Measurements from ENCODE around the gene FSTL3. TPM values are rescaled to one million over a fixed set of nuclear protein-coding genes. Genes with fewer than 3 reads are reported as not detected.

Gene FSTL3
- total RNA-seq, 1 donor: 49.2 TPM

DNA sequence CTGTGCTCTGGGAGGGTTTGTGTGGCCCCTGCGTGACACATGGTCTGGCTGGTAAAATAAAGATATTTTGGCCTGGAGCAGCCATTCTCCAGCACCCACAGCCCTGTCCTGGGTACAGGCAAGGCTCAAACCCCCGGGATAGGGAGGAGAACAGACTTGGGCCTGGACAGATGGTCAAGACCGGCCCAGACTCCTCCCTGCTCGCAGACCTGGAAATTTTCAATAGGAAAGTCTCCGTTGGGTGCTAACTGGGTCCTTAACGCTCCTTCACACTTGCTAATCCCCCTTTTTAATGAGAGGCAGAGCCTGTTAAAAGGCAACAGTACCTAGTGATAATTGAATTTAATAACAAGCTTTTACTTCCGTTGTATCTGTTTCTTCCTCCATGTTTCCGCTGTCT, 35.1 kb downstream of the FSTL3 start:
- H3K4me3 ChIP-seq (ENCODE audit: low read depth, low read length): no peak overlapping the region
- no peak for DNase-seq (ENCODE audit: low read depth)
- TF ChIP-seq, protein P1, sequence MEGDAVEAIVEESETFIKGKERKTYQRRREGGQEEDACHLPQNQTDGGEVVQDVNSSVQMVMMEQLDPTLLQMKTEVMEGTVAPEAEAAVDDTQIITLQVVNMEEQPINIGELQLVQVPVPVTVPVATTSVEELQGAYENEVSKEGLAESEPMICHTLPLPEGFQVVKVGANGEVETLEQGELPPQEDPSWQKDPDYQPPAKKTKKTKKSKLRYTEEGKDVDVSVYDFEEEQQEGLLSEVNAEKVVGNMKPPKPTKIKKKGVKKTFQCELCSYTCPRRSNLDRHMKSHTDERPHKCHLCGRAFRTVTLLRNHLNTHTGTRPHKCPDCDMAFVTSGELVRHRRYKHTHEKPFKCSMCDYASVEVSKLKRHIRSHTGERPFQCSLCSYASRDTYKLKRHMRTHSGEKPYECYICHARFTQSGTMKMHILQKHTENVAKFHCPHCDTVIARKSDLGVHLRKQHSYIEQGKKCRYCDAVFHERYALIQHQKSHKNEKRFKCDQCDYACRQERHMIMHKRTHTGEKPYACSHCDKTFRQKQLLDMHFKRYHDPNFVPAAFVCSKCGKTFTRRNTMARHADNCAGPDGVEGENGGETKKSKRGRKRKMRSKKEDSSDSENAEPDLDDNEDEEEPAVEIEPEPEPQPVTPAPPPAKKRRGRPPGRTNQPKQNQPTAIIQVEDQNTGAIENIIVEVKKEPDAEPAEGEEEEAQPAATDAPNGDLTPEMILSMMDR (IDR thresholded peaks at IDR 0.05; ENCODE audit: insufficient read depth, low read depth, low read length): no peak

DNA sequence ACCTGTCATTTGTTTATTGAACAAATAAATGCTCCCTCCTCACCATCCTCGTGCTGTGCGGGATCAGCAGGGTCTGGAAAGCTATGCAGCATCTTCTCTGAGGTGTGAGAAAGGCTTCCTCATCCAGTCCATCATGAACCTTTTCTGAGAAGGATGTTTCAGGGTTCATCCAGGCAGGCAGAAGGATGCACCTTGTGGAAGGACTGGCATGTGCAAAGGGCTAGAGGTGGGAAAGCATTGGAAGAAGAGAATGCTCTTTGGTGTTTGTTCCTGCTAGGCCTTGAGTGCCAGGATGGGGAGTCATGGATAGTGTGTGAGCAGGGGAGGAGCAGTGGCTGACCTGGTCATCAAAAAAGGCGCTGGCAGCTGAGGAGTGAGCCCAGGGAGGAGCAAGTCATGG, 39.2 kb downstream of the FSTL3 start:
- TF ChIP-seq, protein P1 (IDR thresholded peaks at IDR 0.05; ENCODE audit: insufficient read depth, low read depth, low read length): no peak
- no peak for DNase-seq (ENCODE audit: low read depth)
- no peak overlapping the region for H3K4me3 ChIP-seq (ENCODE audit: low read depth, low read length)

DNA sequence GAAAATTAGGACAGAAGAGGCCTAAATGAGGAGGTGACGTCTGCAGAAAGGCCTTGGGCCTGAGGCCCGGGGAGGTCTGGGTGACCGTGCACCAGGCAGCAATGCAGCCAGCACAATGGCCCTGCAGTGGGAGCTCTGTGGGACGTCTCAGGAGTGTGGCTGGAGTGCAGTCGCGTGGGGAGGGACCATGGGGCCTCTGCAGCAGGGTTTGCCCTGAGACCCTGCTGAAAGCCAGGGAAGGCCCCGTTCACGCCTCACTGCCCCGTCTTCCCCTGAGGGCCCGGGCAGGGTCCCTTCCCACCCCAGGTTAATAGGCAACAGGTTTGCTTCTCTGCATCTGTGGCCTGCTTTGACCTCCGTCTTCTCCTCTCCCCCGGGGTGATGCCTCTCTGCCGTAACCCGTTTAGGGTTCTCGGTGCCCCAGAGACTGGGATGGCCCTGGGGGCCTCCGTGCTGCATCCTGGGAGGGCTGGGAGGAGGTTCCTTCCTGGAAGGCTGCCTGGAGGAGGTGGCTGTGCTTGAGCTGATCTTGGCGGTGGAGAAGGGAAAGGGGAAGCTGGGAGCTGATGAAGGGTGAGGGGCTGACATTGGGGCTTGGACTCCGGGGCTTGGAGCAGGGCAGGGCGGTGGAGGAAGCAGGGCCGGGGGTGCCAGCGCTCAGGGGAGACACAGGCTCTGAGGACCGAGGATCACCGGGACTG, 42.2 kb downstream of the FSTL3 start:
- no peak overlapping the region for H3K4me3 ChIP-seq (ENCODE audit: low read depth, low read length)
- no peak for DNase-seq (ENCODE audit: low read depth)
- TF ChIP-seq, protein P1 (IDR thresholded peaks at IDR 0.05; ENCODE audit: insufficient read depth, low read depth, low read length): no peak

DNA sequence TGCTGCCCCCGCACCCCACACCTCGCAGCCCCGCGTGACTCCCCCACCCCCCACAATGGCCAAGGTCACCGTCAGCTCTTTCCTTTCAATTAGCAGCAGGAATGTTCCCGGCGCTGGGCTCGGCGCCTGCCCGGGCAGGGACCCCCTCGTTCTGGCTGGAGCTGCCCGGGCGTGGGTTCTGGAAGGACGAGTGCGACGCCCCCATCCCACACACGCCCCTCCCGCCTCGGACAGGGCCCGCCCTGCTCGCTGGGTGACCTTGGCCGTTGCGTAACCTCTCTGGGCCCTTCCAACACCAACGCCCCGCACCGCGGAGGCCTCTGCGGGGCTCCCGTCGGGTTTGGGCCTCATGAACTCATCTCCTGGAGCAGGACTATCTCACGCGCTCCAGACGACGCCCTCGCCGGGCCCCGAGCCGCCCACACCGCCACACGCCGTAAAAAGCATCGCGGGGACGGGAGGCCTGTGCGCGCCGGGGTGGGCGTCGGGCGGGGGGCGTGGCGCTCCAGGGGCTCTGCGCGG, 42.9 kb downstream of the FSTL3 start:
- no peak overlapping the region for H3K4me3 ChIP-seq (ENCODE audit: low read depth, low read length)
- TF ChIP-seq, protein P1 (IDR thresholded peaks at IDR 0.05; ENCODE audit: insufficient read depth, low read depth, low read length): no peak
- peak; percentile 63 for DNase-seq (ENCODE audit: low read depth)

DNA sequence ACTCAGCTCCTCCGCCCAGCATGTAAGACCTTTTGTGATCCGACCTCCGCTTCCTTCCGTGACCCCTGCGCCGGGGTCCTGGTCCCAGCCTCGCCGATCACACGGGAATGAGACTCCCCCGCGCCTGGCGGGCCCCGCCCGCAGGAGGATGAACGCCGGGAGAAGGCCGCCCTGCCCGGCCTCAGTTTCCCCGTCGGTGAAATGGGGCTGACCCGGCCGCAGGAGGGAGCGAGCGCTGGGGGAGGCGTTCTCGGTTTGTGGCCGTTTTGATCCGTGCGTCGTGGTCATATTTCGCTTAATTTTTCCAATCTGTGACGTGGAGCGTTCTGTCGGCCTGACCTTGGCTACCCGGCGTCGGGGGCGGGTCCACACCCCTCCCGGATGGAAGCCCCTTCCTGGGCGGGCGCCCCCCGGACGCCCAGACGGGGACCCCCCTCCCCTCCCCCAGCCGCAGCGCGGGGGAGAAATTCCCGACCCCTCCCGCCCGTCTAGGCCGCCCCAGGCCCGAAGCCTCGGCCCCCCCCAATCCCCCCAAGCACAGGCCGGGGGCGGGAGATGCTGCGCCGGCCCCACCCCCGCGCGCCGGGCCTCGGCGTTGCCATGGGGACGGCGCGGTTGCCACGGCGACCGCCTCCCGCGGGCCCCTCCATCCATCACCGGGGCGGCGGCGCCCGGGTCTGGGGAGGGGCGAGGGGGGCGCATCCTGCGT, 43.6 kb downstream of the FSTL3 start:
- H3K4me3 ChIP-seq (ENCODE audit: low read depth, low read length): no peak overlapping the region
- DNase-seq (ENCODE audit: low read depth): no peak
- TF ChIP-seq, protein P1 (IDR thresholded peaks at IDR 0.05; ENCODE audit: insufficient read depth, low read depth, low read length): no peak

DNA sequence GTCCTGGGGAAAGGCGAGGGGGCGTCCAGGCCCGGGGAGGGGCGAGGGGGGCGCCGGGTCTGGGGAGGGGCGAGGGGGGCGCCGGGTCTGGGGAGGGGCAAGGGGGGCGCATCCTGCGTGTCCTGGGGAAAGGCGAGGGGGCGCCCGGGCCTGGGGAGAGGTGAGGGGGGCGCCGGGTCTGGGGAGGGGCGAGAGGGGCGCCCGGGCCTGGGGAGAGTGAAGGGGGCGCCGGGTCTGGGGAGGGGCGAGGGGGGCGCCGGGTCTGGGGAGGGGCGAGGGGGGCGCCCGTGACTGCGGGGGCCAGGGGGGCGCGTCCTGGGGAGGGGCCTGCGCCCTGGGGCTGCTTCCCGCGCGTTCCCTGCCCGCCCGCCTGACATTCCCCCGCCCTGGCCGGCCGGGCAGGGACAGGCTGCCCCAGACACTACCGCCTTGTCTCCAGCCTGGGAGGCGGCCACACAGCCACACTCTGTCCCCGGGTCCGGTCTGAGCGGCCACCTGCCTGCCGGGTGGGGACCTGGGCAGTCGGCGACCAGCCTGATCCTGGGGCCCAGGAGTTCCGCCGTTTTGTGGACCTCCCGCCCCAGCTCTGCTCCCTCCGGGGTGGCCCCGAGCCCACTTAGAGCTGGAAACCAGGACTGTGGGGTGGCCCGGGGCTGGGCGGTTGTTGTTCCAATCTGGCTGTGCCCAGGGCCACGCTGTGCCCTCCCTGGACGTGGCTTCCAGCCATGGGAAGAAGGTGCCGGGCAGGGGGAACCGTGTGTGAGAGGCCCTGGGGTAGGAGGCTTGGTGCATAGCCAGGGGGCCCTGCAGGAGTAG, 44.4 kb downstream of the FSTL3 start:
- no peak overlapping the region for H3K4me3 ChIP-seq (ENCODE audit: low read depth, low read length)
- DNase-seq (ENCODE audit: low read depth): no peak
- TF ChIP-seq, protein P1 (IDR thresholded peaks at IDR 0.05; ENCODE audit: insufficient read depth, low read depth, low read length): no peak
